PC-3 (cell line): ENCODE measurements around the gene RXFP1.

Experiments
- CTCF ChIP-seq: fragments of 300-600 bp; sonication (generic); conservative IDR thresholded peaks from 2 replicates; pipeline ENCODE4 v1.5.1; 2017; ENCODE audit warnings: antibody characterized with exemption, low read depth, mild to moderate bottlenecking, low read length
- EZH2 ChIP-seq: fragments of 300-600 bp; sonication (generic); IDR thresholded peaks from one replicate; pipeline ENCODE4 v1.6.1; 2017; ENCODE audit warnings: antibody characterized with exemption, mild to moderate bottlenecking, low read length; ENCODE audit not compliant: unreplicated experiment
- EZH2phosphoT487 ChIP-seq: fragments of 300-600 bp; sonication (generic); IDR thresholded peaks from 2 replicates; pipeline ENCODE4 v1.6.1; 2018; ENCODE audit warnings: mild to moderate bottlenecking, antibody characterized with exemption, low read length, borderline replicate concordance

- no peak for TF ChIP-seq CTCF
- no peak for TF ChIP-seq EZH2phosphoT487
- no peak for TF ChIP-seq EZH2
Observed at GRCh38 chr4:158669310-158669709, 147.6 kb downstream of the RXFP1 start.
